Breast epithelium (tissue), 3 donors: Measurements from ENCODE around the gene OR51M1.

ENCODE experiments used
- CTCF ChIP-seq, 3 donors: fragments of 450-650 bp; IDR thresholded peaks; one replicate each; pipeline ENCODE4 v1.5.1; 2016 to 2017; ENCODE audit warnings: antibody characterized with exemption in 3 of 3, mild to moderate bottlenecking in 3 of 3, moderate library complexity in 3 of 3
- POLR2A ChIP-seq: fragments of 450-650 bp; IDR thresholded peaks from one replicate; pipeline ENCODE4 v1.6.1; 2016; ENCODE audit warnings: antibody characterized with exemption, mild to moderate bottlenecking, moderate library complexity
- POLR2AphosphoS5 ChIP-seq, 3 donors: sonication (generic); formaldehyde crosslinking; IDR thresholded peaks; one replicate each; pipeline ENCODE4 v1.6.1; 2017; ENCODE audit warnings: antibody characterized with exemption in 3 of 3

GRCh38 chr11:5362017-5362625 is 21.5 kb upstream of the OR51M1 start:
- TF ChIP-seq CTCF (IDR thresholded peaks at IDR 0.05) (no peak), POLR2A (no peak), POLR2AphosphoS5 (IDR thresholded peaks at IDR 0.05) (no peak)
